ENCODE data around the gene FOXS1.
"Not testable (repeated sequence)": the region's sequence is repeated elsewhere in the genome, so short reads cannot be mapped to it uniquely, and the experiment has no call there.

Gene FOXS1

GRCh38 chr20:31840906-31841816 is 4.2 kb downstream of the FOXS1 start:
- no peak for DNase-seq

- DNase-seq, result no peak
Measured at GRCh38 chr20:31839782-31840487, 5.5 kb downstream of the FOXS1 start.

DNA sequence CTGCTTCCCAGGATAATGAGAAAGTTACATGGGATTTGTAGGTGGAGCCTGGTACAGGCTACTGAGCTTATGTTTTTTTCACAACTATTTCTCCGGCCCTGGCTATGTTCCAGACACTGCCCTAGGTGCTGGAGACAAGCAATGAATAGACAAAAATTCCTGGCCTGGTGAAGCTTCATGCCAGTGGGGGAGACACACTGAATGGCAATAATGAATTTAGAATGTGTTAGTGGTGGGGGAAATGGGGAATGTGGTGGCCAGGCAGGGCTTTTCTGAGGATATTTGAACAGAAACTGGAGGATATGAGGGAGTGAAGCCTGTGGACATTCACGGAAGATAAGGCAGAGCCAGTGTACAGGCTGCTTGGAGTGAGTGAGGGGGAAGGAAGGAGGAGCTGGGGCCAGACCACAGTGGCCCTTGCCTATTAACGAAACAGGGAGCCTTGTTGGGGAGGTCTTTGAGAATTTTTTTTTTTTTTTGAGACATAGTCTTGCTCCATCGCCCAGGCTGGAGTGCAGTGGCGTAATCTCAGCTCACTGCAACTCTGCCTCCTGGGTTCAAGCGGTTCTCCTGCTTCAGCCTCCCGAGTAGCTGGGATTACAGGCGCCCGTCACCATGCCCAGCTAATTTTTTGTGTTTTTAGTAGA is 6.6 kb downstream of the FOXS1 start:
- no peak for DNase-seq

- DNase-seq, result no peak
Measured at GRCh38 chr20:31837896-31838397, 7.5 kb downstream of the FOXS1 start.

DNA sequence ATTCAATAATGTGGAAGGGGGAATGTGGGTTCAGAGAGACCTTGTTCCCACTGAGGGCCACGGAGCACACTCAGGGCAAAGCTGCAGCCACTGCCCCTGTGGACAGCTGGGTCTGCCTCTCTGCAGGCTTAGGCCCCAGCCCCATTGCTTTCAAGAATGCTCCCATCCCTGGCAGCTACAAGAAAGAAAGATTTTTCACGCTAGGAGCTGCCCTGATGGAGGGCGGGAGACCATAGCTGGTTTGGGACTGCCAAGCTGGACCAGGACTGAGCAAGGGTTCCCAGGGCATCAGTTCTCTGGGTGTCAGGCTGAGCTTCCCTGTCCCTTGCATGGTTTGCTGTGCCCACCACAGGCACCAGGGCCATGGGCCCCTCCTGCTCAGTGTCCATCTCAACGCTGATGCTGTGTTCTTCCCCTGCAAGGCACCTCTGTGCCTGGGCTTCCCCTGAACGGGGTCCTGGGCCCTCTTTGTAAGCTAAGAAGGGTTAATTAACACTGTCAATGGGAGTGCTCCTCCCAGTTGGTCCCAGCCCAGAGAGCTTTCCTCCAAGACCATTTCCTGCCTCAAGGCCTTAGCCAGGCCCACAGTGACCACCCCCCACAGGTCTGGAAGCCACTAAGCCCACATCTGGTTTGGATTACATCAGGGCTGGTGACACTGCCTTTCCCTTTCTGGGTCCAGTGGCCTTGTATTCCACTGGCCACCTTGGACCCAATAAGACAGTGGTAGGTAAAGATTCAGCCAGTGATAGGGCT is 8.4 kb downstream of the FOXS1 start:
- DNase-seq, result no peak

GRCh38 chr20:31835977-31836852 is 9.2 kb downstream of the FOXS1 start:
- DNase-seq, result no peak

- no peak for DNase-seq
Measured at GRCh38 chr20:31835554-31835953, 9.8 kb downstream of the FOXS1 start.

- DNase-seq, result no peak
Measured at GRCh38 chr20:31833931-31834521, 11.4 kb downstream of the FOXS1 start.

DNA sequence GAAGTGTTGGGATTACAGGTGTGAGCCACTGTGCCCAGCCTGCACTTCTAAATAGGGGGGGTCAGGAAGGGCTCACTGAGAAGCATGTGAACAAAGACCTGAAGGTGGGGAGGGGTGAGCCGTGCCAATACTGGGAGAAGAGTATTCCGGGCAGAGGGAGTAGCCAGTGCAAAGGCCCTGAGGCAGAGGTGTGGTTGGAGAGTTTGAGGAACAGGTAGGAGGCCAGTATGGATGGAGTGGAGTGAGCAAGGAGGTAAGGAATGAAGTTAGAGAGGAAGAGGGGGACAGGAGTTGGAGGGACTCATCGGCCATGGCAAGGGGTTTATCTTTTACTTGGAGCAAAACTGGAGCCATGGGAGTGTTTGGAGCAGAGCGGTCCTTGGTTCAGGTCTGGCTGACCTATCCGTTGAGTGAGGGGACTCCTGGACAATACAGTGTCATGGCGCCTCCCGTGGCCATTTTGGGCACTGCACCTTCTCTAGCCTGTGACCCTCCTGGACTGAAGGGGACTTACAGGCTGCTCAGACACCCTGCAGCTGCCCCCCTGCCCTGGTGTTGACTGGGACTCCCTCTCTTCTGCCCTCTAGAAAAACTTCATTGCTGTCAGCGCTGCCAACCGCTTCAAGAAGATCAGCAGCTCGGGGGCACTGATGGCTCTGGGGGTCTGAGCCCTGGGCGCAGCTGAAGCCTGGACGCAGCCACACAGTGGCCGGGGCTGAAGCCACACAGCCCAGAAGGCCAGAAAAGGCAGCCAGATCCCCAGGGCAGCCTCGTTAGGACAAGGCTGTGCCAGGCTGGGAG is 12.1 kb downstream of the FOXS1 start:
- no peak for DNase-seq

DNA sequence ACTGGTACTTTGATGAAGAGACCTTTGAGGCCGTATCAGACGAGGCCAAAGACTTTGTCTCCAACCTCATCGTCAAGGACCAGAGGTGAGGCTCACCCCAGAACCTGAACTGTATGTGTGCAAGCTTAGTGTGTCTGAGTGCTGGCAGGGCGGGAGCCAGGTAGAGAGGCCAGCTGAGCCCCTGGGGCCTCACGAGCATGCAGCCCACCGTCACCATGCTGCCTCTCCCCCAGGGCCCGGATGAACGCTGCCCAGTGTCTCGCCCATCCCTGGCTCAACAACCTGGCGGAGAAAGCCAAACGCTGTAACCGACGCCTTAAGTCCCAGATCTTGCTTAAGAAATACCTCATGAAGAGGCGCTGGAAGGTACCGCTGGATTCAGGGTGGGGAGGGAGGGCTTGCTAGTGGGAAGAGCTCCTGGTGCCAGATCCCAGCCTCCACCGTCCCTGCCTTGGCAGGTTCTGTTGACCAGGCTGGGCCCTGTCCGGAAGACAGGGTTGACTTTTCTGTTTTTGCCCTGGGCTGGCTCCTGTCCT is 13.6 kb downstream of the FOXS1 start:
- no peak for DNase-seq

DNA sequence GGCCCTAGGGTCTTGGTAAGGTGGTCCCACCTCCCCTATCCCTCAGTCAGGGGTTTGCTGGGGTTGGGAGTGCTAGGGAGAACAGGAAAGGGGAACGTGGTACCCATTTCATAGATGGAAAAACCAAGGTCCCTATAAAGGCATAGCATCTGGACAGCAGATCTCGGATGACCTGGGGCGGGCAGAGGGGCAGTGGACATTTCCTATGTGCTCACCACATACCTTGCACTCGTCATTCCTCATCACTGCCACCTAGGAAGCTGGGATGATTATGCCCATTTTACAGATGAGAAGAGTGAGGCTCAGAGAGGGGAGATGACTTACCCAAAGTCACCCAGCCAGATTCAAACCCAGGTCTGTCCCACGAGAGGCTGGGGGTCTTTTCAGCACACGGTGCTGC is 14.2 kb downstream of the FOXS1 start:
- DNase-seq, result no peak

DNA sequence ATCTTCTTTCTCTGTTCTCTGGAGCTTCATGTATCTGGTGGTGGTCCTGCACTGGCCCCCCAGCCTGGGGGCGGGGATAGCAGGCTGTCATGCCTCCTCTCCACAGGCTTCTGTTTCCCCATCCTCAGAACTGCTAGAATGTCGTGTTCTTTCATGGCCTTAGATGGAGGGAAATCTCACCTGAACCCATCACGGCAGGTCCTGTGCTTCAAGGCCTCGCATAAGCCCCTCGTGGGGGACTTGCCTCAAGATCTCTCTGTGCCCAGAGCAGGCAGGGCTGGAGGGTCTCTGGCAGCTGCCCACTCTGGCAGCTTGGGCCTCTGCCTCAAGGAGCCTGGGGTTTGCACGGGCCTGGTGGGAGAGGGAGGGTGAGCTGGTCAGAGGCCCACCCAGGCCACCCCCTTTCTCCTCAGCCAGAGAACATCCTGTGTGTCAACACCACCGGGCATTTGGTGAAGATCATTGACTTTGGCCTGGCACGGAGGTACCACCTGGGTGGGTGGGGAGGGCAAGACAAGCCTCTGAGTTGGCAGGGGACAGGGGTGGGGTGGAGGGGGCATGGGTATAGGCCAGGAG is 14.9 kb downstream of the FOXS1 start:
- no peak for DNase-seq

GRCh38 chr20:31829731-31830130 is 15.7 kb downstream of the FOXS1 start:
- no peak for DNase-seq

DNA sequence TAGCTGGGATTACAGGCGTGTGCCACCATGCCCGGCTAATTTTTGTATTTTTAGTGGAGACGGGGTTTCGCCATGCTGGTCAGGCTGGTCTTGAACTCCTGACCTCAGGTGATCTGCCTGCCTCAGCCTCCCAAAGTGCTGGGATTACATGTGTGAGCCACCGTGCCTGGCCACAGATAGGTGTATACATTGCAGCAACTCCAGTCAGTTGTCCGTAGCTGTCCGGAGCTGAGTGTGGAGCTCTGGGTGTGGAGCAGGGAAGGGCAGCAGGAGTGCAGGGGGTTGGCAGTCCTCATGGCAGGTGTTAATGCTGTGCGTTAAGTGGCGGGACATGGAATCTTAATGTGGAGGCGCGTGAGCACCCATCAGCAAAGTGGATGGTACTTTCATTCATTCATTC is 17.4 kb downstream of the FOXS1 start:
- not testable (repeated sequence) for DNase-seq

- DNase-seq, result no peak
Measured at GRCh38 chr20:31827059-31827458, 18.3 kb downstream of the FOXS1 start.

DNA sequence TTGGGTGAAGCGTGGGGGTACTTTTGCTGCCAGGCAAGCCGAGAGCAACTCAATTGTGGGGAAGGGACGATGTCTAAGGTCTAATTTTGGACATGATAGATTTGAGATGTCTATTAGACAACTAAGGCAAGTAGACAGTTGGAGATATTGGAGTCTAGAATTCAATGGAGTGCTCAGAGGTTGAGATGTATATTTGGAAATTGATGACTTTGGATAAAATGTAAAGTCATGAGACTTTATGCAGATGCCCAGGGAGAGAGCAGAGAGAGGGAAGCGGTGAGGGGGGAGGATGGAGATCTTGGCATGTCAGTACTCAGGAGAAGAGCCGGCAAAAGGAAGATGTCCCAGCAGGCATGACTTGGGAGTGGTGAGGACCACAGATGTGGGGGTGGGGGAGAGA is 19.3 kb downstream of the FOXS1 start:
- no peak for DNase-seq

DNA sequence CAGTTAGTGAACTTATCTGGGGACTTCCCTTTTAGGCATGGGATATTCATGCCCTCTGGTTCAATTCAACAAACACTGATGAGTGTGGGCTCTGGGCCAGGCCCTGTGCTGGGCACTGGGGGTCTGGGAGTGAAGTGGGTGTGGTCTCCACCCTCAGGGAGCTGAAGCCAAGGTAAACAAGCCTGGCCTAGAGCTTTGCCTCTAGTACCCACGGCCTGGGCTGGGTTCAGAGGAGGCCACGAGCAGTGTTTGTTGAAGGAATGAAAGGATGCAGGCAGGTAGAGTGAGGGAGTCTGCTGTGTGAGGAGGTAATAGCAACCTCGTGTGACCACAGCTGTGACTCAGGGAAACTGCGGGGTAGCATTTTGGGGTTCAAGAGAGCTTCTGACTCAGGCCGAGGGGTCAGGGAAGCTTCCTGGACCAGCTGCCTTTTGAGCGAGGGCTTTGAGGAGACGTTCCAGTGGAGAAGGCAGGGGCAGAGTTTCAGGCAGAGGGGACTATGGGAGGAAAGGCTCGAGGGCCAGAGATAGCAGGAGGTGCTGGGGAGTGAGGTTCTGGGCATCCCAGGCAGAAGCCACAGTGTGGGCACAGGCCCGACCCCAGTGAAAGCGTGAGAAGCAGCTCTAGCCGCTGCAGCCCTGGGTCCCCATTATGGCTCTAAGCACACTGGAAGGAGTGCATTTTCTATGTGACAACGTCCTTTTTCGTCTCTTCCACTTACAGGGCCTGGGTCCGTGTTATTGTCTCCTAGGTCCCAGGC is 20.7 kb downstream of the FOXS1 start:
- DNase-seq, result no peak

- no peak for DNase-seq
Measured at GRCh38 chr20:31824125-31824485, 21.3 kb downstream of the FOXS1 start.
